Activated T-cell treated with anti-CD3 and anti-CD28 coated beads, Interleukin-2, amount 50 U/mL, for 4 hours (primary cell): ENCODE measurements around the gene MRPL24. TPM values are rescaled to one million over a fixed set of nuclear protein-coding genes. Genes with fewer than 3 reads are reported as not detected.

Experiments
- ATAC-seq, 2 donors: fragments of 200-7000 bp; cut with Tn5 transposase; one replicate each; pipeline ENCODE4 v1.10.0; 2021
- DNase-seq: peaks from one replicate; pipeline ENCODE4 v3.0.0-alpha.2; 2020
- H3K27me3 Mint-ChIP-seq: one replicate; pipeline ENCODE4 v1.8.0; 2021; ENCODE audit warnings: low read depth, mixed read lengths
- H3K36me3 Mint-ChIP-seq: one replicate; pipeline ENCODE4 v1.8.0; 2022; ENCODE audit warnings: mixed read lengths; ENCODE audit not compliant: insufficient read depth
- H3K4me1 Mint-ChIP-seq: one replicate; pipeline ENCODE4 v1.8.0; 2021; ENCODE audit warnings: low read depth, mixed read lengths
- H3K4me3 Mint-ChIP-seq: one replicate; pipeline ENCODE4 v1.8.0; 2021; ENCODE audit warnings: mild to moderate bottlenecking, moderate library complexity, mixed read lengths
- H3K9me3 Mint-ChIP-seq: one replicate; pipeline ENCODE4 v1.8.0; 2021; ENCODE audit warnings: mixed read lengths
- total RNA-seq, 3 donors: library from RNA; stranded (reverse); gene quantifications; one replicate each; pipeline ENCODE4 v1.2.1, GENCODE V29; 2021

The MRPL24 gene
- total RNA-seq, 3 donors from 2014 or later: 132 to 138 (median 132) TPM

DNA sequence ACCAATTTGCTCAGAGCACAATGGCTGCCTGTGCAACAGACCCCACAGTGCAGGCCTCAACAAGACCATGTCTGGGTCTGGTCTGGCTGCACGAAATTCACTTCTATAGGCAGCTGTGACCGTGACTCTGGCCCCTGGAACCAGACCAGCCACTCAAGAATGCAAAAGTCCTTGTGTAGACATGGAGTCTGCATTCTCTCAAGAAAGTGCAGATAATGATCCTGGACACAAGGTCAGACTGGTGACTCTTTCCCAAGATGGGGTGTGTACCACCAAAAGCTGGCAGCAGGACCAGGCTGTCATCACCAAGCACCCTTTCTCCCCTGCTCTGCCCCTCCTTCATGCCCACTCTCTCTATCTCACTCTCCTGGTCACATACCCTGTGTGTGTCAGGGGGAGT, 19.8 kb downstream of the MRPL24 start:
- ATAC-seq: no peak
- H3K9me3 Mint-ChIP-seq: no peaks in the 10 kb centered on the region

DNA sequence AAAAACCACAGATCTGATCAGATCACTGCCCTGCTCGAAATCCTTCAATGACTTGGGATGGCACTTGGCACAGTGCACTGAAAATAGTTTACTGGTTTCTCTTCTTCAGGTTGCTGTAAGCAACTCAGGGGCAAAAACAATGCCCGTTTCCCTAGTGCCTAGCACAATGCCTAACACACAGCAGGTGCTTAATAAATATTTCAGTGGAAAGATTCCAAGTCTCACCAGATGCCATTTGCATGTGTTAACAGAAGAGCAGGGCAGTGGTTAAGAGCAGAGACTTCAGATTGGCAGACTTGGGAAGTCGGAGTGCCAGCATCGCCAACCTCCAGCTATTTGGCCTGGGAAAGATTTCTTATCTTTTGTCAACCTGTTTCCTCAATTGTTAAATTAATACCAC, 23.5 kb downstream of the MRPL24 start:
- no peak for ATAC-seq
- Mint-ChIP-seq H3K4me1 (peaks cover 1% of the 10 kb centered on the region), H3K27me3 (no peaks in the 10 kb centered on the region), H3K36me3 (peaks cover 28% of the 10 kb centered on the region), H3K4me3 (no peak overlapping the region), H3K9me3 (no peaks in the 10 kb centered on the region)
- no peak for DNase-seq

More for the DNA sequence above, 19.8 kb downstream of the MRPL24 start:
- Mint-ChIP-seq H3K36me3 (peaks cover 29% of the 10 kb centered on the region), H3K4me3 (no peak overlapping the region), H3K27me3 (no peaks in the 10 kb centered on the region), H3K4me1 (peaks cover 16% of the 10 kb centered on the region)
- DNase-seq: no peak

DNA sequence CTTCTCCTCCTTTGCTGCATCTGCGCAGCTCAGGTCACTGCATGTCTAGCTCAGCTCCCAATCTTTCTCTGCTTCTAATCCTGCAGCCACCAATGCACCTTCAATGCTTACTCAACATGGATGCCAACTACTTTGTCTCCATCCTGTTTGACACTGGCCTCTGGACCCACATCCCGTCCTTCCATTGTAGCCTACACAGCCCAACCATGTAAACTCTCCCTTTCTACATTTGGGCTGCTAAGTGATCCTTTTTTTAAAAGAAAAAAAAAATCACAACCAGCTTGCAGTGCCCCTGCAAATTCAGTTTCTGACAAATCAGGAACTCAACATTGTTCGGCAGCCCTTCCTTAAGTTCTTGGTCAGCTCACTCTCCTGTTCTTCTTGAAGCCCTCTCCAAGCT, 26.1 kb downstream of the MRPL24 start:
- H3K4me3 Mint-ChIP-seq: no peak overlapping the region
- no peak for DNase-seq
- H3K4me1 Mint-ChIP-seq: no peaks in the 10 kb centered on the region
- H3K27me3 Mint-ChIP-seq: no peaks in the 10 kb centered on the region
- no peak for ATAC-seq
- peaks cover 23% of the 10 kb centered on the region for H3K36me3 Mint-ChIP-seq
- no peaks in the 10 kb centered on the region for H3K9me3 Mint-ChIP-seq

DNA sequence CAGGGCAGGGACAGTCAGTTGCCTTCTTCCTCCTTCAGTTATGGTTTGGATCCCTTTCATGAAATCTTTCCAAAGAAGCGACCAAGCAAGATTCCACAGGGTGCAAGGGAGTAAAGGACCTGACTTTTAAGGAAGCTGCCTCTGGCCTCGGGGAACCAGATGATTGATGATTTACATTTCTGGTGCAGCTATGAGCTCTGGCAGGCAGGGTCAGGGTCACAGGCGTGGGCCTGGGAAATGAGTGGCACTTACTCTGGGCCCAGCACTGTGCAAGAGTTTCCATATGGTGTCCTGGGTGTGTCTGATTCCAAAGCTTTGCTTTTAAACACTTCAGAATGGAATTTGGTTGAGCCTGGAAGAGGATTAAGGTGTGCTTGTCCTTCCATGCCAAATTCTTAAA, 28.3 kb downstream of the MRPL24 start:
- H3K4me3 Mint-ChIP-seq: no peak overlapping the region

DNA sequence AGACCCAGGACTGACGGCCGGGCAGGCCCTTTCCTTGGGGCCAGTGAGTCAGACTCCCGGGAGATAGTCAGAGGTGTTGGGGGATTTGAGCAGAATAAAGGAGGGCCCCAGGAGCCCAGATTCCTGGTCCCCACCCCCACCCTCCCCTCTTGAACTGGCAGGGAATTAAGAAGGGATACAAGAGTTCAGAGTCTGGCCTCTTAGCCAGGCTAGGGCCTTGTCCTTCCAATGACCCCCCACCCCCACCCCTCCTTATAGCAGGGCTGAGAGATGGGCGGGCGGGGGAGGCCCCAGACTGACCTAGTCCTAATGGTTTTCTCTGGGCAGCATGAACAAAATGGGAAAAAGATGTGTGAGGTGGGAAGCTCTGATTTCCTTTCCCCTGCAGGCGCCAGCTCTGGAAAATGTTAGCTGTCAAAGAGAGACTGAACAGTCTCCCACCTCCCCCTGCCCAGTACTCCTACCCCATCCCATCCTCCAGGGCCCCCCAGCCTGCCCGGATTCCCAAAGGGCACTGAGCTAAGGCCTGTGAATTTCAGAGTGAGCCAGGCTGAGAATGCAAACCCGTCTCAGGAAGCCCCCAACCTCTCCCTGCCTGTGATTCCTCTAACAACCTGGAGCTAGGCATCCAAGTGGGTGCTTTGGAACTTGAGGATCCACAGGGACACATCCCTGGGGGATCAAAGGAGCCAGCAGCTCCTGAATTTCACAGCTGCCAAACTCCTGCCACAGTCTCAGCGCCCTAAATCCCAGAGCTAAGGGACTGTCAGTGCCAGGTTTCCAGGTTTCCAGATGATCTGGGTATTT, 29.7 kb downstream of the MRPL24 start:
- Mint-ChIP-seq H3K4me1 (peaks cover 8% of the 10 kb centered on the region), H3K4me3 (no peak overlapping the region), H3K27me3 (no peaks in the 10 kb centered on the region), H3K36me3 (peaks cover 17% of the 10 kb centered on the region), H3K9me3 (no peaks in the 10 kb centered on the region)
- DNase-seq (no peak), ATAC-seq (no peak)

More for the DNA sequence above, 28.3 kb downstream of the MRPL24 start:
- no peaks in the 10 kb centered on the region for H3K27me3 Mint-ChIP-seq
- no peaks in the 10 kb centered on the region for H3K9me3 Mint-ChIP-seq
- ATAC-seq (no peak), DNase-seq (no peak)
- H3K36me3 Mint-ChIP-seq: peaks cover 21% of the 10 kb centered on the region
- H3K4me1 Mint-ChIP-seq: no peaks in the 10 kb centered on the region

DNA sequence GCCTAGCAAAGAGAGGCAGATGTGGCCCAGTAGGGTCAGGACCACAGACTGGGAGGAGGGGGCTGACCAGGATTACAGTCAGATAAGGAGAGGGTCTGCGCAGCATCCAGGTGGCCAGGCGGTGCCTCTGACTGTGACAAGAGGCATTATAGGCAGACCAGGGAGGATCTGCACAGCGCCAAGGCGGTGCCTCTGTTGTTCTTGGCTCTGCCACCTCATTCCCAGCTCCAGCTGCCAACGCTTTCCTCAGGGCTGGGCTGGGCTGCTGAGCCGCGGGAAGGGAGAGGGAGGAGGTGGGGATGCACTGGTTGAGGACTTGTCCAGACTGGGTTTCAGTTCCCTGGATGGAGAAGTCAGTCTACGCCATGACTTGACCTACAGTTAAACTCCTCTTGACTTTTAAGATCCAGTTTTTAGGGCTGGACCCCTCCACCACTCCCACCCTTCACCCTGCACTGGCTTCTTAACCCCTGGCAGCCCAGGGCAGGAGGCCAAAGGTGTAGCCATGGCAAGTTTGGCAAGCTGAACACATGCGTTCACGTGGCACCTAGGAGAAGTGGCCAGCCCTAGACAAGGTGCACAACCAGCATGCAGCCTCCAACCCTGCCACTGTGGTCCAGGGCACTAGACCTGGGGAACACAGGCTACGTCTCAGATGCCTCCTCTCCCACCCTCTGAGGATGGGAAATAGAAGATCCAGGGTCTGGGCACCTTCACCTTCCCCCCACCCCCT, 31.0 kb downstream of the MRPL24 start:
- H3K9me3 Mint-ChIP-seq: no peaks in the 10 kb centered on the region

DNA sequence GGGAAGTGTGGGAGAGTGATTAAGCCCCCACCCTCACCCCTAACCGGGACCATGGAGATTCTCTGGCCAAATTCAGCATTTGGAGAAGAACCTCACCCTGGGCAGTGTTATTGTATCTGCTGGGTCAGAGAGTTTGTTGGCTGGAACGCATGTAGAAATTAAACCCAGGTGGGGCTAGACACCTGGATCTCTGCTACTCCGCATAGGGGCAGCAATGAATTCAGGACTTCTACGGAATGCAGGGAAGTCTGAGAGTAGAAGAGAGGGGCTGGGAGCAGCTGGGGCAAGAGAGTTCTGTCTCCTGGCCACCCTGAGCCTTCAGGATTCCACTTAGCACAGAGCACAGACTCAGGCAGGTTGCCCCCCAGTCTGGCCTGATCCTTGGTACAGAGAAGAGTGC, 31.9 kb downstream of the MRPL24 start:
- no peak overlapping the region for H3K4me3 Mint-ChIP-seq
- H3K9me3 Mint-ChIP-seq: no peaks in the 10 kb centered on the region
- peaks cover 2% of the 10 kb centered on the region for H3K36me3 Mint-ChIP-seq
- peaks cover 8% of the 10 kb centered on the region for H3K27me3 Mint-ChIP-seq
- DNase-seq: no peak
- no peak for ATAC-seq
- H3K4me1 Mint-ChIP-seq: peaks cover 25% of the 10 kb centered on the region

More for the DNA sequence above, 31.0 kb downstream of the MRPL24 start:
- ATAC-seq (no peak), DNase-seq (no peak)
- peaks cover 4% of the 10 kb centered on the region for H3K36me3 Mint-ChIP-seq
- H3K27me3 Mint-ChIP-seq: peaks cover 2% of the 10 kb centered on the region
- H3K4me3 Mint-ChIP-seq: no peak overlapping the region
- H3K4me1 Mint-ChIP-seq: peaks cover 19% of the 10 kb centered on the region

DNA sequence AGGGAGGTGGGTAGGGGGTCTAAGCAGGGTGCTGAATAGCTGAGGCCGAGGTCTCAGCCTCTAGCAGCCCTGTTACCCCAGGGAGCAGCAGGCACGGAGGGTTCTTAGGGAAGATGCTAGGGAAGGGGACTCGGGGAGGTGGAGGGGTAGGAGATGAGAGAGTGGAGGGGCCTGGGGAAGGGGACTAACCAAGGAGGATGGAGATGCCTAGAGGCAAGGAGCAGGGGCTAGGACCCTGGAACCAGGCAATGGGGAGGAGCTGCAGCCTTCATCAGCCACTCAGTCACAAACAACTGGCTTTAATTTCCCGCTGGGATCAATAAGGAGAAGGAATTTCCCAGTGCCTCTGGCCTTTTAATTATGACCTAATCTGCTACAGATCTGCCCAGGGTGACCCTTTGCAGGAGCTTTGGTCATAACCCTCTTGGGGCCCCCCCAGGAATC, 32.6 kb downstream of the MRPL24 start:
- peaks cover 15% of the 10 kb centered on the region for H3K27me3 Mint-ChIP-seq
- no peak overlapping the region for H3K4me3 Mint-ChIP-seq
- DNase-seq: no peak
- H3K4me1 Mint-ChIP-seq: peaks cover 25% of the 10 kb centered on the region
- H3K36me3 Mint-ChIP-seq: peaks cover 2% of the 10 kb centered on the region
- ATAC-seq: no peak
- no peaks in the 10 kb centered on the region for H3K9me3 Mint-ChIP-seq

DNA sequence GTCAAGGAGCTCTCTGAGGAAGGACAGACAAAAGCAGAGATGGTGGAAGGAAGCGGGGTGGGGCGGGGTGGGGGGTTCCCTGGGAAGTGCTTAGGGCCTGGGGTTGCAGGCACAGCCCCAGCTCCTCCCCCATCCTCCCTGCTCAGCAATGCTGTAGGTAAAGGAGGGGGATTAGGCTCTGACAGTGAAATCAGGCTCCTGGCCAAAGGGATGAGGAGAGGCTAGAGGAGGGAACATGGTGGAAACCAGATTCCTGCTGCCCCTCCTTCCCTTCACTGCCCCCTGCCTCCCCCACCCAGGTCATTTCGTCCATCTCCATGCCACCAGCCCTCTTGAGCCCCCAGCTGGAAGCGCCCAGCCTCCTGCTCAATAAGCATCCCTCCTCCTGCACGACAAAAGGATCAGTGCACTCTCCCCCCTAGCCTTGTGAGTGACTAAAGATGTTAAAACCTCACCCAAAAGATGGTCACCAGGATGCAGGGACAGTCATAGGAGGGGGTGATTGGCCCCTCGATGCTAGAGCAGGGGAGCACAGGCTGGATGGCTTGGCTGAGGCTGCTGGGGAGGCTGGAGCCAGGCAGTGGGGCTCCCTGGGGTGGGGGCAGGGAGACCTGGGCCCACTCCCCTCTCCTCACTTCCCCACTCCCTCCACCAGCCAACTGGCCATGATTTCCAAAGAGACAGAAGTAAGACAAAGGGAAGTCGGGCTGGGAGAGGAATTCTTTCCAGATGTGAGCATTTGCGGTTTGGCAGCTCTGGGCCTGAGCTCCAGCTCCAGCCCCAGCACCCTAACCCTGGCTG, 33.3 kb downstream of the MRPL24 start:
- H3K4me1 Mint-ChIP-seq: peaks cover 25% of the 10 kb centered on the region
- H3K27me3 Mint-ChIP-seq: peaks cover 19% of the 10 kb centered on the region
- peaks cover 2% of the 10 kb centered on the region for H3K36me3 Mint-ChIP-seq
- DNase-seq: no peak
- no peak for ATAC-seq
- H3K9me3 Mint-ChIP-seq: no peaks in the 10 kb centered on the region
- peak overlapping the region; percentile 63 for H3K4me3 Mint-ChIP-seq

DNA sequence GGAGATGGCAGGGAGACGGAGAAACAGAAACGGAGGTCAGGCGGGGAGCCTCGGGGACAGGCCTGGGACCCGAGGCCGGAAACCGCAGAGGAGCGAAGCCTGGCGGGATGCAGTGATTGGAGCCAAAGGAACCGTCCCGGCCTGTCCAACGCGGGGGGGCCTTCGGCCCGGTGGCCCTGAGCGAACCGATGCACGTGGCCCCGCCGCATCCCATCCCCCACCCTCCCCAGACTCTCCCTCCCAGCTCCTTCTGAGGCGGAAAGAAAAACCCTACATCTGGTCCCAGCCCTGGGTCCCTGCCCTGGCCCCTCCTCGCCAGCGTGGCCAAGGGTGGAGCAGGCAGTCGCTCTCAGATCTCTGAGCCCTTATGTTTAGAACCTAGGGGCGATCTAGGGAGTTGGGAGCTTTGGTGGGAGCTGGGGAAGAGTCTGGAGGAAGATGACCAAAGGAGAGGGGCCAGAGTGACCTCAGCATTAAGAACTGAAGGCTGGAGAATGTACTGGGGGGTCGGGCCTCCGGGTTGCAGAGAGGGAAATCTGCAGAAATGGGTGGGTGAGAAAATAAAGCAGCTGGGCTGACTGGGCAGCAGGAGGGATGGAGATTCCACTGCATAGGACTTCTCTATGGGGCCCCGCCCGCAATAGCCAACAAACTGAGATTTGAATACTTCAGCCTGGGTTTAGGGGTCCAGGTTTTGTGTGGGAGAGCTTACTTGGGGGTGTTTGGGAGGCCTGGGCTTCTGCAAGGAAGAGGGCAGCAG, 34.1 kb downstream of the MRPL24 start:
- Mint-ChIP-seq H3K27me3 (peaks cover 24% of the 10 kb centered on the region), H3K4me3 (peak overlapping the region; percentile 82), H3K36me3 (no peaks in the 10 kb centered on the region), H3K9me3 (no peaks in the 10 kb centered on the region), H3K4me1 (peaks cover 25% of the 10 kb centered on the region)
- DNase-seq: no peak
- ATAC-seq: peak; percentile 12 to 23

DNA sequence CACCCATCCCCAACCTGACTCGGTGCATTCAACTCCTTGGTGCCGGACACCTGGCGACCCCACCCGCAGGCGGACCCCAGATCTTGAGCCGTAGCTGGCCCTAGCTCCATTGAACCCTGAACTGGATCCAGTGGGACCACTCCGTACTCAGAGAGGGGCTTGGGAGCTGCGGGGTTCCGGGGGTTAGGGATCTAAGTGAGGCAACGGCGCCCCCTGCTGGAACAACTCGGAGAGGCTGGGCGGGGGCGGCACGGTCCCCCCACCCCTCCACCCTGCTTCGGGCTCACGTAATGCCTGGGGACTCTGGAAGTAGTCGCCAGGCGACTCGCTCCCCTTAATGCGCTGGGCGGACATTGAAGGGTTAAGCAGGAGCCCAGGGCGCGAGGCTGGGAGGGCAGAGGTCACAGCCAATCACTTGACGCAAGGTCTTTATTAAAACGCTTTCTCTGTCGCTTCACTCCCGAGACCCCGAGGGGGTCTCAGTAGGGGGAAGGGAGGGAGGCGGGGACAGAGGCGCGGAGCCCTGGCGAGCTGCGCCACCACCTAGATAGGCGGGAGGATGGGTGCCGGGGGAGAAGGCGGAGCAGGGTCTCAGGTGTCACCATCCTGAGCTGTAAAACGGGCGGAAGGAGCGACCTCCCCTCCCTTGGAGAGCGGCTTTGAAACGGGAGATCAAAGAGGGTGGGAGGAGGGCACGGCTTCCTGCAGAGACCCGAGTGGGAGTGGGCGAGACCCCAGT, 34.8 kb downstream of the MRPL24 start:
- ATAC-seq: peak; percentile 65
- peaks cover 25% of the 10 kb centered on the region for H3K4me1 Mint-ChIP-seq
- no peaks in the 10 kb centered on the region for H3K9me3 Mint-ChIP-seq
- peak overlapping the region; percentile 82 for H3K4me3 Mint-ChIP-seq
- DNase-seq: peak; percentile 73
- H3K36me3 Mint-ChIP-seq: no peaks in the 10 kb centered on the region
- H3K27me3 Mint-ChIP-seq: peaks cover 27% of the 10 kb centered on the region

DNA sequence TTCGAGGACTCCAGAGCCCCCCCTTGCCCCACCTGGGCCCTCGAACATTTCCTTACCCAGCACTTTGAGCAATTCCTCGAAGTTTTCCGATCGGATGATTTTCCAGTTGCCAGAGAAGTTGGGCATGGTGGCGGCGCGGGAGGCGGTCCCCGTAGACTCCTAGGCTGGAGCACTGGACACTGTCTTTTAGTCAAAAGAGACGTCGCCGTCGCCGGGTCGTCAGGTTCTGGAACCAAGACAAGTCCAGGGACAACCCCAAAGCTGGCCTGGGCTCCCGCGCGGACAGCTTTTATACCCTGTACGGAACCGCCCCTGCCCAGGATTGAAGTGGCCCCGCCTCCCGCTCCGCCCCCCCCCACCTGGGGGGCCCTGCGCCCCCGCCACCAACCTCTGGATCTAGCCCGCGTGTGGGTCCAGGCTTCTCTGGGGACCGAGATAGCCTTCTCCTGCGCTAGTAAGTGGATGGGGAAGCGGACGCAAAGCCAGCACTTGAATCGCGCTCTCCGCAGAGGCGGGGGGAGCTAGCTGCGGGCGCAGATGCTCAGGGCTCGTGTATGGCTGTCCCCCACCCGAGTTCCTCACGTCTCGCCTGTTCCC, 35.5 kb downstream of the MRPL24 start, which contains the start of gene CRABP2:
TSS of gene CRABP2 (minus strand) at position 263 of the 597 bp plus-strand sequence. CDS start at position 126, 137 bp downstream.
- no peaks in the 10 kb centered on the region for H3K36me3 Mint-ChIP-seq
- H3K4me3 Mint-ChIP-seq: peak within 1 kb of the TSS; percentile 82
- DNase-seq (peak; percentile 16), ATAC-seq (peak; percentile 44 to 54)
- H3K9me3 Mint-ChIP-seq: no peaks in the 10 kb centered on the region
- H3K4me1 Mint-ChIP-seq: peaks cover 25% of the 10 kb centered on the region
- H3K27me3 Mint-ChIP-seq: peaks cover 30% of the 10 kb centered on the region

- peak; percentile 30 for DNase-seq
- ATAC-seq: peak; percentile 31 to 38
- peaks cover 30% of the 10 kb centered on the region for H3K27me3 Mint-ChIP-seq
- no peaks in the 10 kb centered on the region for H3K9me3 Mint-ChIP-seq
- H3K4me1 Mint-ChIP-seq: peaks cover 25% of the 10 kb centered on the region
- no peaks in the 10 kb centered on the region for H3K36me3 Mint-ChIP-seq
- peak overlapping the region; percentile 82 for H3K4me3 Mint-ChIP-seq
Observed at GRCh38 chr1:156704930-156705320, 36.0 kb downstream of the MRPL24 start.
